Measurements from ENCODE around the gene CLDND1.
"Not testable (repeated sequence)": the region's sequence is repeated elsewhere in the genome, so short reads cannot be mapped to it uniquely, and the experiment has no call there.

Gene CLDND1

GRCh38 chr3:98522544-98523281, at the start of gene CLDND1:
TSS of gene CLDND1 (minus strand) at chr3:98522902. CDS start at chr3:98521424, 1,478 bp downstream.
- DNase-seq: peak; percentile 88 to 97

- no peak for DNase-seq
These were observed 45.7 kb upstream of the CLDND1 start for GRCh38 chr3:98568402-98568801.

- DNase-seq: no peak
These were observed 45.1 kb upstream of the CLDND1 start for GRCh38 chr3:98567666-98568270.

DNA sequence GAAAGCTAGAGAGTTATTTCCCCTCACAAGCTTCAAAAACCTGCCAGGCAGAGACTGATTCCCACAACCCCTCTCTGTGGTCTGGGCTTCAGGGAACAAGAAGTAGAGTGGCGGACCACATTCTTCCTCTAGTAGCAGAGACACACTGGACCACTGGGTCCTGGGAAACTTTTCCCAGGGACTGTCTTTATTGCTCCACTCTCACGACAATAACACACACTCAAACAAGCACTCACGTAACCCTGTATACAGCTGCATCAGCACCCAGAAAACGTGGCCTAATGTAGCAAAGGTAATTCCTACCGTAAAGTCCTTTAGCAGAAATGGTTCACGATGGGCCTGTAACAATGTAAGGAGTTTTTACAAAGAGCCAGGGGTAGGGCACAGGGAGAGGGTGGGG, 43.1 kb upstream of the CLDND1 start:
- DNase-seq: no peak

GRCh38 chr3:98565237-98565643, 42.5 kb upstream of the CLDND1 start:
- DNase-seq: no peak

DNA sequence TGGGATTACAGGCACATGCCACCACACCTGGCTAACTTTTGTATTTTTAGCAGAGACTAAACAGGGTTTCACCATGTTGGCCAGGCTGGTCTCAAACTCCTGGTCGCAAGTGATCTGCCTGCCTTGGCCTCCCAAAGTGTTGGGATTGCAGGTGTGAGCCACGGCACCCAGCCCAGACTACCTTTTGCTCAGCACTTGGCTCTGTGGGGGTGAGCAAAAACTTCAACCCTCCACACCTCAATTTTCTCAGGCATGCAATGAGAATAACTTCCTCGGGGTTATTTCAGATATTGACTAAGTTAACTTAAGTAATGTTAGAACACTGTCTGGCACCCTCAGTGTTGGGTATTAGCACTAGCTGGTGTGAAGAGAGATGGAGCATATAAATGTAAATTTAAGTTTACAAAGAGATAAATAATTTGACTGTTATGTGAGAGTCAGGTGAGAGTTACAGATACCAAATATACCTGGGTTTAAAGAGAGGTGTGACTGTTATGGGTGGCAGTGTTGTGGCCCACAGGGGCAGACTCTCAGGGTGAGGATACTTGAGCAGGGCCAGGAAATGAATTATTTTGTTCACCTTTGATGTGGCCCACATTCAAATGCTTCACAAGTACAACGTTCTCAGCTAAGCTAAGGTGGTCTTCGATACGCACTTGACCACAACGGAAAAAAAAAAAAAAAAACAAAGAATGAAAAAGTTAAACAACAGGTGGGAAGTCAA, 41.7 kb upstream of the CLDND1 start:
- DNase-seq: no peak

GRCh38 chr3:98563661-98564281, 41.1 kb upstream of the CLDND1 start:
- no peak for DNase-seq

DNA sequence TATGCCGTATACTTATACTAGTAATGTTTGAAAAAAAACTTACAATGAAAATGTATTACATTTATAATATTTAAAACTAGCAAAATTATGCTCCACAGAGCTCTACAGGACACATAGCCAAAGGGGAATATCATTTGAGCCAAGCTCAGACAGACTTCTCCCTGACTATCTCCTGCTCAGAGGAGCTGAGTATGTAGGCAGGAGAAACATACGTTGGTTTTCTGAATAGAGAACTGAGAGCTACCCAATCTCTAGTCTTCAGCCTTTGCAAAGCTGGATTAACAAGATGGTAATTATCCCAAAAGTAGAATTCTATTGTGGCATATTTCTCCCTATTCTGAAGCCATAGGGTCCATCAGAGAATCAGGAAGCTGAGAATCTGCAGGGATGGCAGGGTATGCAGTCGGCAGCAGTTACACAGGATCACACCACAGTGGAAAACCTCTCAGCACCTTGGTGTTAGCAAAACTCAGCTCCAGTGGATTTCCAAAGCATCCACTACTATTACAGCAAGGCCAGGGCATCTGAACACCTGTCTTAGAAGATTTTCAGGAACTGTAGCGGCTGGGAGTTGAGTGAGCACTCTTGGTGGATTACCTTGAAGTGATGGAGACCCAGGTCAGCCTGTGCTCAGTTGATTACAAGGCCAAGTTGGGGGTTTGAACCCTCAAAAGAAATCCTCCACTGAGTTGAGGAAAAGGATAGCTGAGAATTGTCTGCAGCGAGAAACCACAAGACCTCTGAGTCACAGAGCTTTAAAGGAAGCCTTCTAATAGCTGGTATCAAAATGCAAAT, 39.2 kb upstream of the CLDND1 start:
- DNase-seq: no peak

DNA sequence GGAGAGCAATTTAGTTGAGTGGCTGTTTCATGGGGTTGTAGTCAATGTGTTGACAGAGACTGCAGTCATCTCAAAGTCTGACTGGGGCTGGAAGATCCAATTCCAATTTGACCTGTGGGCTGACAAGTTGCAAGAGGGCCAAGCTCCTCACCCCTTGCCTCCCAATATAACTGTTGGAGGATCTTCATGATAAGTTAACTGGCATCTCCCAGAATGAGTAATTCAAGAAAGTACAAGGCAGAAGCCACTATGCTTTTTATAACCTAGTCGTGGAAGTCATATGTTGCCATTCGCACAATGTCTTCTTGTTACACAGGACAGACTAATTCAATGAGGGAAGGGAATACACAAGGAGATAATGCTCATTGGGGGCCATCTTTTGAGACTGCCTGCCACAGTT, 38.2 kb upstream of the CLDND1 start:
- DNase-seq: no peak

GRCh38 chr3:98559769-98560168, 37.1 kb upstream of the CLDND1 start:
- not testable (repeated sequence) for DNase-seq

- no peak for DNase-seq
These were observed 35.6 kb upstream of the CLDND1 start for GRCh38 chr3:98558100-98558827.

- DNase-seq: no peak
These were observed 34.8 kb upstream of the CLDND1 start for GRCh38 chr3:98557324-98558010.

GRCh38 chr3:98556164-98557130, 33.7 kb upstream of the CLDND1 start:
- no peak for DNase-seq

- no peak for DNase-seq
These were observed 32.3 kb upstream of the CLDND1 start for GRCh38 chr3:98555025-98555379.

DNA sequence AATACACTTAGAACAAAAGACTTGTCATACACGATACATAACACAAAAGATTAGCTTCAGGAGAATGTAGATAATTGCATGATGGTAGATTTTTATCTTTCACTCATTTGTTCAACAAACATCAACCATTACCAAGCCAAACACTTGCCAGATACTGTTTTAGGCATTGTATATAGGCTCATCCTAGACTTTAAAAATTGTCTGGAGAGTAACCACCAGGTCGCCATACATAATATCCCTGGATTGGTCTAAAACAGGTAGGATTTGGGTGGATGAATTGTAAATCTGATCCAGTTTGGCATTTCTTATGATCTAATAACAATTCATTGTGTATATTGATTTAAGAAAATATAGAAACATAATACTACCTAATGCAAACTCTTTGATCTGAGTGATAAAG, 31.9 kb upstream of the CLDND1 start:
- no peak for DNase-seq

- DNase-seq: no peak
These were observed 31.1 kb upstream of the CLDND1 start for GRCh38 chr3:98553753-98554152.

GRCh38 chr3:98553021-98553563, 30.4 kb upstream of the CLDND1 start:
- no peak for DNase-seq

DNA sequence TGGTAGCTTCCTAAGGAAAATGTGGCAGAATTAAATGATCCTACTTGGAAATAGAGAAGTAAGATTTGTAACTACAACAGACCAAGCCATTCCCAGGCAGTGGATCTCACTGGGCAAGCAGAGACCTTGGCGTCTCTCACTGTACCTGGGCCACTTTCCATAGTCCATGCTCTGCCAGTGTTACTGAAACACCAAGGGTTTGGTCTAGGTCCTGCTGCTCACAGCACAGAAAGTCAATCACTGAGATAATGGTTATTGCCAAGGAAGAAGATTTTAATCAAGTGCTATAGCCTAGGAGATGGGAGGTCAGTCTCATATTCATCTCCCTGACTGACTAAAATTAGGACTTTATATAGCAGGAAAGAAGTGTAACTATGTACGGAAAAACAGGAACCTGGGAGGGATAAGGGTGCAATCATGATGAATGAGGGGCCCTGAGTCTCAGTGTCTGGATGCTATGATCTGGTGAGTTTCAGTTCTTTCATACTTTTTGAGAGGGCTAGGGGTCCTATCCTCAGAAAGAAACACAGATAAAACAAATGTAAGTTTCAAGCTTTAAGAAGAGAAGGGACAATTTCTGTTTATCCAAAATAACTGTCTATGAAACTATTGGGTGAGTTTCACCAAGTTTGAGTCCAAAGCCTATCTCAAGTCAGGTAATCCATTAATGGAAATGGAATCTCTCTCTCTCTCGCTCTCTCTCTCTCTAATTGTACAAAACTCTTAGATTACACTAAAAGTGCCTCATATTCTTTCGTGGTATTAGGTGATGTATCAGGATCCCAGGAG, 29.7 kb upstream of the CLDND1 start:
- no peak for DNase-seq

DNA sequence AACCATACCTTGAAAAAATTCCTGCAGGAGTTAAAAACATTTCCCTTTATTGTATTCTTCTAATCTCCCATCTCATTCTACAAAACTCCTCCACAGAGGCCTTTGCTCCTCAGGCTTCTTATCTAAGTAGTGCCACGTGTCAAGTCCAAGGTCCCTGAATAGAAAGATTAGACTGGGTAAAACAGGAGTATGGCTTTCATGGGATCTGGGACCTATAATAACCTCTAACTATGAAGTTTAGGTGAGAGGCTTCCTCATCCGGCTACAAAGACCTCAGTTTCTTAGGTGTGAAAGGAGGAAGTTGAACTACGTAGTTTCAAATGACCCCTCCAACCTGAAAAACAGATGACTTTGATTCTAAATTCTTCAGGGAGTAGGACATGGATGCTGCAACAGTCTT, 29.1 kb upstream of the CLDND1 start:
- no peak for DNase-seq
